GM11168 (cell line): ENCODE measurements around the gene DDX27.

Experiments
- in situ Hi-C: fragments of 300-500 bp; cut with MboI; formaldehyde crosslinking; loops from one replicate; pipeline ENCODE4 v1.12.0; 2022; ENCODE audit warnings: low sequenced_read_pairs; ENCODE audit not compliant: unreplicated experiment

Gene DDX27

DNA sequence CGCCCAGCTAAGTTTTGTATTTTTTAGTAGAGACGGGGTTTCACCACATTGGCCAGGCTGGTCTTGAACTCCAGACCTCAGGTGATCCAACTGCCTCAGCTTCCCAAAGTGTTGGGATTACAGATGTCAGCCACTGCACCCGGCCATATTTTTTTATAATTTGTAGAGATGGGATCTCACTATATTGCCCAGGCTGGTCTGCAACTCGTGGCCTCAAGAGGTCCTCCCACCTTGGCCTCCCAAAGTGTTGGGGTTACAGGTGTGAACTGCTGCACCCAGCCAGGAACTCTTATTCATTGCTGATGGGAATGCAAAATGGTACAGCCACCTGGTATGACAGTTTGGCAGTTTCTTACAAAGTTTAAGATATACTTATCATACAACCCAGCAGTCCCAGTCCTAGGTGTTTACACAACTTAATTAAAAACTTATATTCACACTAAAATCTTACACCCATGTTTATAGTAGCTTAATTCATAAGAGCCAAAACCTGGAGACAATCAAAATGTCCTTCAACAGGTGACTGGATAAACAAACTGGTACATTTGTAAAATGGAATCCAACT, 19.4 kb upstream of the DDX27 start:
- in situ Hi-C loops = no loop called here

DNA sequence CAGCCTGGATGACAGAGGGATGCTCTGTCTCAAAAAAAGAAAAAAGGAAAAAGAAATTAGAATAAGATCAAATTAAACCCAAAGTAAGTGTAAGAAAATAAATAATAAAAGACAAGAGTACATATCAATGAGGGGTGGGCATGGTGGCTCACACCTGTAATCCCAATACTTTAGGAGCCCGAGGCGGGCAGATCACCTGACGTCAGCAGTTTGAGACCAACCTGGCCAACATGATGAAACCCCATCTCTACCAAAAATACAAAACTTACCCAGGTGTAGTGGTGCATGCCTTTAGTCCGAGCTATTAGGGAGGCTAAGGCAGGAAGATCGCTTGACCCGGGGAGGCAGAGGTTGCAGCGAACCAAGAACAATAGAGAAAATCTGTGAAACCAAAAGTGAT, 16.2 kb upstream of the DDX27 start:
- in situ Hi-C loops = no loop called here

DNA sequence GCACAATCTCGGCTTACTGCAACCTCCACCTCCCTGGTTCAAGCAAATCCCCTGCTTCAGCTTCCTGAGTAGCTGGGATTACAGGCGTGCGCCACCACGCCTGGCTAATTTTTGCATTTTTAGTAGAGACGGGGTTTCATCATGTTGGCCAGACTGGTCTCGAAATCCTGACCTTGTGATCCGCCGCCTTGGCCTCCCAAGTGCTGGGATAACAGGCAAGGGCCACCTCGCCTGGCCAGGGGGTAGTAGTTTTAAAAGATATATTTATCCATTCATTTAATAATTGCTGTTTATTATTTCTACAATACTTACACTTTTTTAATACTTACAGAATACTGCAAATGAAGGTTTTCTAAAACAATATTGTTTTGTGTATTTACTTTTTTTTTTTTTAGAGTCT, 15.5 kb upstream of the DDX27 start:
- in situ Hi-C loops = no loop called here

DNA sequence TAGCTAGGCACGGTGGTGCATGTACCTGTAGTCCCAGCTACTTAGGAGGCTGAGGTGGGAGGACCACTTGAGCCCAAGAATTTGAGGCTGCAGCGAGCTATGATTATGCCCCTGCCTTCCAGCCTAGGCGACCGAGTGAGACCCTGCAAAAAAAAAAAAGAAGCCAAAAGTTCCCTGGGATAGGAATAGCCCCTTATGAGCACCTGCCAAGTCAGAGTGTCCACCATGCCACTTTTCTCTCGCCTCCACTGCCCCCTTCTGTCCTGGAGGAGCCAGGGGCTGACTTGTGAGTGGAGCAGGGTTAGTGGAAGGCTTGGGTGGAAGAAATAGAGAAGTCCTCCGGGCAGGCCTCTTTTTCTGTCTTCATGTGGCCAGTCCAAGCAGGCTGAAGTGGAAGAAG, 12.1 kb upstream of the DDX27 start:
- in situ Hi-C loops = no loop called here

DNA sequence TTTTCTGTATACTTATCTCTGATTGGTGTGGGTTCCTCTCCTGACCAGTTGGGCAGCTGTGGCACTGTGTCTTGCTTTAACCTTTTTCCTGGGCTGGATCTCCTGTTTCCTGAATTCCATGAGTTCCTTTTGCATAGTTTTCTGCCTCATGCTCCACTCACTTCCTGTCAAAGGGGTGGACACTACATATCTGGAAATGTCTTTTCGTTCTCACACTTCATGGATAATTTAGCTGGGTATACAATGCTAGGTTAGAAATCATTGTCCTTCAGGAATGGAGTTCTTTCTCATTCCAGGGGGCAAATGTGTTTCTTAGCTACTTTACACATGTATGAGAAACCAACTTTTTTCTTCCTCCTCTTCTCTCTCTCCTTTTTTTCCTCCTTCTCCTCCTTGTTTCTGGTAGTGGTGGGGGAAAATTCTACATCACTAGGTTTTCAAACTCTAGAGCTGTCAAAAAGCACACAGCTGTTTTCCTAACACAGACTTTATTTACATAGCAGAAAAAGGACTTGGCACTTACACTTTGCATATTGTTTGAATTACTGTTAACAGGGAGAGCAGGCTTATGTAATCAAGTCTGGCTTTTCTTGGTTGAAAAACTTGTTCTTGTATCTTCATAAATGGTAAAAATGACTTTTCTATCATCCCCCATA, 9.0 kb upstream of the DDX27 start:
- in situ Hi-C loops = no loop called here

DNA sequence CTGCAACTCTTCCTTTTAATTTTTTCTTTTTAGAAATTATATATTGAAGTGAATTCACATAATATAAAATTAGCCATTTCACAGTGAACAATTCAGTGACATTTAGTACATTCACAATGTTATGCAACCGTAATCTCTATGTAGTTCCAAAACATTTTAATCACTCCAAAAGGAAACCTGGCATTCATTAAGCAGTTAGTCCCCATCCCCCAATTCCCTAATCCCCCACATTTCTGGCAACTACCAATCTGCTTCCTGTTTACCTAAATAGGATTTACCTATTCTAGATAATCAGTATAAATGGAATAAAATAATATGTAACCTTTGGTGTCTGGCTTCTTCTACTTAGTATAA, 8.5 kb upstream of the DDX27 start:
- in situ Hi-C loops = no loop called here

DNA sequence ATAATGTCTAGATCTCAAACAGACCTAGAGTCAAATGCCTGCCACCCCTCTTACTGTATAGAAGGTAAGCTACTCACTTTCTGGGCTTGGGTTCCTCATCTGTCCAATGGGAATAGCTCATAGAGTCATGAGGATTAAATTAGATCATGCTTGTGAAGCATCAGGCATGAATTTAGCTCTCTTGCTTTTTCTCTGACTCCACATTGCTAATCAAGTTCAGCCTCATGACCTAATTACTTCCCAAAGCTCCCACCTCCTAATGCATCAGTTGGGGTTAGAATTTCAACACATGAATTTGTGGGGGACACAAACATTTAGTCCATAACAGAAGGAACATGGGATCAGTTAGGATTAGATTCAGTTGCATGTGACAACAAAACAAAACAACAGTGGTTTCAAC, 4.6 kb upstream of the DDX27 start:
- in situ Hi-C loops = no loop called here

DNA sequence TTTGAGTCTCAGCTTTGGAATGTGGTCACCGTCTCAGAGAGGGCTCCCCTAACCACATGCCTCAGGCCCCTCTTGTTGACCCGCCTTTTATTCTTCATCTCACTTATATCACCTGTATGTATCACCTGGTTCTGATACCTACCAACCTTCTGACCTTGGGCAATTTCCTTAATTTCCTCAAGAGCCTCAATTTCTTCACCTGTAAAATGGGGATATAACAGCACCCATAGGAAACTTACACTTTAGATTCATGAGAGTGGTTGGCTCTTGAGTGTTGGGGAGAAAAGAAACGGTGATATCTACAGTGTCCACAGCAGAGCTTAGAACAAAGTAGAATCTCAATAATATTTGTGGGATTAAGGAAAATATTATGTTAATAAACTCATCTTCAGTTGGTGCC, 4.0 kb upstream of the DDX27 start:
- in situ Hi-C loops = loop anchor here (5.0 kb wide), 1 partner anchor 83 kb away; no protein-coding TSS in a partner anchor

DNA sequence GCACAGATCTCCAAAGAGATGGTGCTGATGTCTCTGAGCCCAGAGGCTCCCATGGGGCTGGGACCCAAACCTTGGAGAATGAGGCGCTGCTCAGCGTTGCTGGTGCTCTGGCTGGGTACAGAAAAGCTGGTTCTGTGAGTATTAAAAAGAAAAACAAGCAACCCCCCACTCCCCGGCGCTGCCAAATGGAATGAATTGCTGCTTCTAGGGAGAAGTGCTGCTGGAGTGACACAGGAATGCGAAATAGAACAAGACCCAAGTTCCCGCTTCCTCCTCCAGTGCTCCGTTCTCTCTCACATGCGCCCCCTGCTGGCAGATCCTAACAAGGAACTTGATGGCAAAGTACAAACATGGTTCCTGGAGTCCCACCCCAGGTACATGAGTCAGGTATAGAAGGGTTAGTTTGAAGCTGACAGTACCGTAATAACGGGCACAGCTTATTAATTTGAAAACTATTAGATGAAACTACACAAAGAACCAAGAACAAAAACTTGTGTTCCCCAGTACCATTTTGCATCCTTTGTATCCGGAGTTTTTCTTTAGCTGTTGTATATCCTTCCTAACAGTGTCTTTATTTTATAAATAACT, 2.1 kb upstream of the DDX27 start:
- in situ Hi-C loops = loop anchor here (5.0 kb wide), 1 partner anchor 85 kb away; no protein-coding TSS in a partner anchor

DNA sequence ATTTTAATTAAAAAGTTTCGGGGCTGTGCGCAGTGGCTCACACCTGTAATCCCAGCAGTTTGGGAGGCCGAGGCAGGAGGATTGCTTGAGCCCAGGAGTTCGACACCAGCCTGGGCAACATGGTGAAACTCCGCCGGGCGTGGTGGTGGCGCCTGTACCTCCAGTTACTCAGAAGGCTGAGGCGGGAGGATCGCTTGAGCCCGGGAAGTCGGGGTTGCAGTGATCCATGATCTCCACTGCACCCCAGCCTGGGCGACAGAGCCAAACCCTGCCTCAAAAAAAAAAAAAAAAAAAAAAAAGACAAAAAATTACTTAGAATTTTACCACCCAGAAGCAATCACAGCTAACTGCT, 501 bp upstream of the DDX27 start:
- in situ Hi-C loops = loop anchor here (5.0 kb wide), 1 partner anchor 86 kb away; no protein-coding TSS in a partner anchor

DNA sequence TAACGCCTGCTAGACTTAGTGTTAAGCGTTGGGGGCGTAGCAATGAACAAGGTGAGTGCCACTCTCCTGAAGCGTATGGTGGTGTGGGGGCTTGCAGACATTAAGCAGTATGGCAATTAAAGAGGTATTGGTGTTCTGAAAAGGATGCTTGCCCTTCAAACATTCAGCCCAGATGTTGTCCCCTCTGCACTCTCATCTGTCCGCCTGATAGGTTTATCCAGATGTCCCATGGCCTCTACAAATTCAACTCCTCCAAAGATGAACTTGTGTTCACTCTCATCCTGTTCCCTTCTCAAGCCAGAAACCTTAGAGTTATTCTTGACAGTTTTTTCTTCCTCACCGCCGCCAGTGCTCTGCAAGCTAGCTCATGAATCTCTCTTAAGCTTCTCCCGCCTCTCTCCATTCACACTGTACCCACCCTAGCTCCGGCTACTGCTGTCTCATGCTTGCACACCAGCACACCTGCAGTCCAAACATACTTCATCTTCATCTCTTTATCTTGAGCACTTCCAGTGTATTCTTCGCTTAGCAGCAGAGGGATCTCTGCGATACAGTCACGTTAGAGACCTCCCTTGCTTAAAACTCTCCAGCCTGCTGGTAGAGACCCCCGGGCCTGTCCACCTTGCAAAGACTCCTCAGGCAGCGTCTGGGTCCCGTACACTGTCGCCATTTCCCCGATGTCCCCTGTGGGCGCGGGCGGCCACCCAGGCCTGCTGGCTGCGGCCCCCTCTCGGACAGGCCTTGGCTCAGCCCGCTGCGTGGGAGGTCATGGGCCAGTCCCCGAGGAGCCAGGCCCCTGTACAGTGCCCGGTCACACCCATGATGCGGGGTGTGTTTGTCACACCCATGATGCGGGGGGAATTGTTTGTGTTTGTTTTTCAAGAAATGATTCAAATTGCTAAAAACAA, 962 bp downstream of the DDX27 start:
- in situ Hi-C loops = loop anchor here (5.0 kb wide), 1 partner anchor 88 kb away; no protein-coding TSS in a partner anchor

DNA sequence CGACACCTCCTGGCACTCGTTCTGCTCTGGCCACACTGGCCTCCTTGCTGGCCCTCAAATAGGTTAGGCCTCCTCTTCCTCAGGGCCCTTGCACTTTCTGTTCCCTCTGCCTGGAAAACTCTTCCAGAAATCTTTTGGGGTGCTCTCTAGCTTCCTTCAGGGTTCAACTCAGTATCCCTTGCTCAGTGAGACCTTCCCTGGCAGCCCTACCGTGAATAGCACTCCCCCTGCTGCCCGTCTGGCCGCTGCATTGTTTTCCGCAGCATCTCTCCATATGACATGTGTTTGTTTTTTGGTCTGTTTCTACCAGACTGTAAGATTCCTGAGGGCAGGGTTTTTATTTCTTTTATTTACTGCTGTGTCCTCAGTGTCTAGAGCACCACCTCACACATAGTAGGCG, 6.7 kb downstream of the DDX27 start:
- in situ Hi-C loops = no loop called here

DNA sequence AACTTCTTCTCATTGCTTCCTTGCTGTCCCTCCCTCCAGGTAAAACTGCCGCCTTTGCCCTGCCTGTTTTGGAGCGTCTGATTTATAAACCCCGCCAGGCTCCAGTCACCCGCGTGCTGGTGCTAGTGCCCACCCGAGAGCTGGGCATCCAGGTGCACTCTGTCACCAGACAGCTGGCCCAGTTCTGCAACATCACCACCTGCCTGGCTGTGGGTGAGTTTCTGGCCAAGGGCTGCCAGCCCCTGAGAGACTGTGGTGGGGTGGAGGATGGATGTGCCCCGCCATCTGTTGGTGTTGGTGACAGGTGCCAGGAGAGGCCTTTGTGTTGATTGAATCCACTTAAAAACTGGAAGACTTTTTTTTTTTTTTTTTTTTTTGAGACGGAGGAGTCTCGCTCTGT, 9.5 kb downstream of the DDX27 start:
- in situ Hi-C loops = no loop called here

DNA sequence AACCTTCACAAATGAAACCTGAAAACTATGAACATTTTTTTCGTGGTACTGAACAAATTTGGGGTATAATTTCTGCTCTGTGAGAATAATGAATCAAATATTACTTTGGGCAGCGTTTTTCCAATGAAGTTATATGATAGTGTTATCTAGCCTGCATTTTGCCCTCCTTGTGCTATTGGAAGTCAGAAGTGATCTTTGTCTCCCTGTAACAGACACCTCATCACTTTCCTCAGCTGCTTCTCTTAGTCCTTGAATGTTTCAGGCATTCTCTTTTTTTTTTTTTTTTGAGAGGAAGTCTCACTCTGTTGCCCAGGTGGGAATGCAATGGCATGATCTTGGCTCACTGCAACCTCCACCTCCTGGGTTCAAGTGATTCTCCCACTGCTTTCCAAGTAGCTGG, 10.2 kb downstream of the DDX27 start:
- in situ Hi-C loops = no loop called here

DNA sequence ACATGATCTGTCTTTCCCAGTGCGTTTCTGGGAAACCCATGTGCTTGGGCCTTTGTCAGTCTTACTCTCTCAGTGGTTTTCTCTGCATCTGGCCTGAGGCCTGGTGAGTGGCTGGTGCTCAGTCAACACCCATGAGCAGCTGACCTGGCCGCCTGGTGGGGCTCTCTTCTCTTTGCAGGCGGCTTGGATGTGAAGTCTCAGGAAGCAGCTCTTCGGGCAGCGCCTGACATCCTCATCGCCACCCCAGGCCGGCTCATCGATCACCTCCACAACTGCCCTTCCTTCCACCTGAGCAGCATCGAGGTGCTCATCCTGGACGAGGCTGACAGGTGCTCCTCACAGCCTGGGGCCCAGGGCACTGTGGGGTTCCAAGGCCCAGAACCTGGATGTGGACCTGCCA, 10.8 kb downstream of the DDX27 start:
- in situ Hi-C loops = no loop called here

DNA sequence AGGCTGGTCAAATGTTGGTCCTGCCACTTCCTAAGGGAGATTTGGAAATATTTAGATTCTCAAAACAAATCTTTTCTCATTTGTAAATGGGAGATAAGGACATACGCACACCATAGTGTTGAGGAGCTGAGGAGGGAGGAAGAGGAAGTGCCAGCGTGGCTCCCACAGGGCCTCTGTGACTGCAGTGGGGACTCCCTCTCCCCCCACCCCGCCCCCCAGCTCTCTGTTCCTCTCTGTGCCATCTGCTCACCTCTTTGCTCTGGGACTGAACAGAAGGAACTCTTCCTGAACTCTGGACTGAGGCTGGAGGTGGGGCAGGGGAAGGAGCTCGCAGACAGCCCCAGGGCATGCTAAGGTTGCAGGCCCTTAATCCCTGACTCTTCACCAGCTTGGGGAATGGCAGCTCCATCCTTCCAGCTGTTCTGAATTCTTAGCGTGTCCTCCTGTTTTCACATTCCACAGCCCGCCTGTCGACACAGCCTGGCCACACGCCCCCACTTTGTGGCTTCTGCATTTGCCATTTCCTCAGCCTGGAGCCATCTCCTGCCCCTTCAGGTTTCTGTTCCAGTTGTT, 11.4 kb downstream of the DDX27 start:
- in situ Hi-C loops = no loop called here

DNA sequence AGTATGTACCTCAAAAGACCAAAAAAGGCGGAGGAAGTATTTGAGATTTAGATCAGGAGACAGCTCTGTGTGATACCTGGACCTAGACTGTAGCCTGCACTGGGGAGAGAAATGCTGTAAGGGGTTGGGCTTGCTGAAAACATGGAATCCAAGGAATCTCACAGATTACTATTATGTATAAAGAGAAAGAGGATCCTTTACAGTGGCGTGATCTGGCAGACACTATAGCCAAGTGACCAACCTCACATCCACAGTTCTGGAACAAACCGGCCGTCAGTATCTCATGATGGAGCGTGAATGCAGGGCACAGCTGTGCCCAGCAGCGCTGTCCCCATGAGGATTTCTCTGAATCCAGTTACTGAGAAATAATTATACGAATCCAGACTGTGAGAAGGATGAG, 12.3 kb downstream of the DDX27 start:
- in situ Hi-C loops = no loop called here

DNA sequence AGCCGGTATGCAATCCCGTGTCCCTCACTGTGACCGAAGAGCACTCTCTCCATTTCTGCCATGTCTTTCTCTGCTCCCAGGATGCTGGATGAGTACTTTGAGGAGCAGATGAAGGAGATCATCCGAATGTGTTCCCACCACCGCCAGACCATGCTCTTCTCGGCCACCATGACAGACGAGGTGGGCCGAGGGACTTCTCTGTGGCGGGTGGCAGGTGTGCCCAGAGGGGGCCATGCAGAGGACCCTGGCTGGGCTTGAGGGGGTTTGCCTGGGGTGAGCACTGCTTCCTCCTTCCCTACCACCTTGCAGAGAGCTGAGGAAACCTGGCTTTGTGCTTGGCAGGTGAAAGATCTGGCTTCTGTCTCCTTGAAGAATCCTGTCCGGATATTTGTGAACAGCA, 14.0 kb downstream of the DDX27 start:
- in situ Hi-C loops = no loop called here

DNA sequence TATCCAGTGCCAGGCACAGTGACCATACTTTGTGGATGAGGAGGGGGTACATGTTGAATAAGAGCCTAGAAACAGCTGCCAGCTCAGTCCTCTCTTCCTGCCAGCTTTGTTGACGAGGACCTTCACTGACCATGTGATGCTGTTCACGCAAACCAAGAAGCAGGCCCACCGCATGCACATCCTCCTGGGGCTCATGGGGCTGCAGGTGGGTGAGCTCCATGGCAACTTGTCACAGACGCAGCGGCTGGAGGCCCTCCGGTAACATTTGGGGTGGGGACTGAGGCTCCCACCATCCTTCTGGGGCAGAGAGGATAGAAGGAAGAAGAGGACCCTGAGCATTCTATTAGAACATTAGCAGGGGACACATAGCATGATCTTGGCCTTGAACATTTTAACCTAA, 15.6 kb downstream of the DDX27 start:
- in situ Hi-C loops = no loop called here

DNA sequence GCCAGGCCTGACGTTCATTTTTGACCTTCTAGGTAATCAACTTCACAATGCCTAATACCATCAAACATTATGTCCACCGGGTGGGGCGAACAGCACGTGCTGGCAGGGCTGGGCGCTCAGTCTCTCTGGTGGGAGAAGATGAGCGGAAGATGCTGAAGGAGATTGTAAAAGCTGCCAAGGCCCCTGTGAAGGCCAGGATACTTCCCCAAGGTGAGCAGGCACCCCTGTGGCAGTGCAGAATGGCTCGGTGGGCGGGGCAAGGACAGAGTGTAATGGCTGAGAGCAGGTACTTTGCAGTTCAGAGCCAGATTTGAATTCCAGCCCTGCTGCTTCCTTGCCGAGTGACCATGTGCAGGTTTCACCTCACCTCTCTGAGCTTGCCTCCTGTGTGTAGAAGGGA, 17.1 kb downstream of the DDX27 start:
- in situ Hi-C loops = no loop called here

DNA sequence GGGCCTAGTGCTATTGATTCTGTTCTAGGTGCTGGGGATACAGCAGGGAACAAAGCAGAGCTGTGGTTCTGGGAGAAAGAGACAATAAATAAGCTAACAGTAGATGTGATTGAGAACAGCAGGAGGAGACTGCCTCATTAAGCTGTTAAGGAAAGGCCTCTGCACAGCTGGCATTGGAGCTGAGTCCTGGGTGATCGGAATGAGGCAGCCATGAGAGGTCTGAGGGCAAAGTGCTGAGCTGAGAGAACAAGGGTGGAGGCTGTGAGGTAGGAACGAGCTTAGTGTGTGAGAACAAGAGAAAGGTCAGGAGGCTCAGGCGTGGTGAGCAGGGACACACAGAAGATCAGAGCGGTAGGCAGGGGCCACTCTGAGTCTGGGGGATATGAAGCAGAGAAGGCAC, 18.3 kb downstream of the DDX27 start:
- in situ Hi-C loops = no loop called here
